ENCODE data around the gene RBM42. TPM values are rescaled to one million over a fixed set of nuclear protein-coding genes. Genes with fewer than 3 reads are reported as not detected.
A peak's percentile ranks its signal among the peaks of the same experiment; 100 is the strongest.

The RBM42 gene
- polyA plus RNA-seq, 1 donor, result 56.9 TPM

DNA sequence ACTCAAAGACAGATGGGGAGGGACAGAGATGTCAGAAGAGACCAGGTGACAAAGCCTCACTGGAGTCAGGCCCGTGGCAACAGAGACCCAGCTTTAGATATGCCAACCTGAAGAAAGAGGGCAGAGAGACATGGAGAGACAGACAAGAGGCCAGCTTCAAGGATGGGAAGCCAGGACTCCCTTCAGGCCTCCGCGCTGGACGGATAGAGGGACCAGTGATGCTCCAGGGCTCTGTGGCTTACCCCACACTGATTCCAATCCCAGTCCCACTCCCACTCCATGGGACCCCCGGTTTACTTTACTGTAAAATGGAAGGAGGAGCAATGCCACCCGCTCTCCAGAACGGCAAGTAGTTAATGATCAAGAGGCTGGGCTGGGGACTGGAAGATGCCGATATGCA, 11.0 kb downstream of the RBM42 start:
- WGBS (ENCODE audit: insufficient coverage, low lambda C conversion rate), result no CpG with 5 or more reads among the region's 8 CpGs
- Histone ChIP-seq H3K27me3 (ENCODE audit: control insufficient read depth, insufficient read depth, low read length) (peaks cover 7% of the 10 kb centered on the region), H3K4me3 (ENCODE audit: low read length) (no peak overlapping the region), H3K4me1 (ENCODE audit: control insufficient read depth, insufficient read depth, low read length) (peaks cover 19% of the 10 kb centered on the region), H3K9me3 (ENCODE audit: control insufficient read depth, low read depth, low read length) (no peaks in the 10 kb centered on the region), H3K36me3 (ENCODE audit: control insufficient read depth, insufficient read depth, low read length) (peaks cover 28% of the 10 kb centered on the region), H3K27ac (ENCODE audit: low read length) (no peak overlapping the region)
- DNase-seq, result no peak

DNA sequence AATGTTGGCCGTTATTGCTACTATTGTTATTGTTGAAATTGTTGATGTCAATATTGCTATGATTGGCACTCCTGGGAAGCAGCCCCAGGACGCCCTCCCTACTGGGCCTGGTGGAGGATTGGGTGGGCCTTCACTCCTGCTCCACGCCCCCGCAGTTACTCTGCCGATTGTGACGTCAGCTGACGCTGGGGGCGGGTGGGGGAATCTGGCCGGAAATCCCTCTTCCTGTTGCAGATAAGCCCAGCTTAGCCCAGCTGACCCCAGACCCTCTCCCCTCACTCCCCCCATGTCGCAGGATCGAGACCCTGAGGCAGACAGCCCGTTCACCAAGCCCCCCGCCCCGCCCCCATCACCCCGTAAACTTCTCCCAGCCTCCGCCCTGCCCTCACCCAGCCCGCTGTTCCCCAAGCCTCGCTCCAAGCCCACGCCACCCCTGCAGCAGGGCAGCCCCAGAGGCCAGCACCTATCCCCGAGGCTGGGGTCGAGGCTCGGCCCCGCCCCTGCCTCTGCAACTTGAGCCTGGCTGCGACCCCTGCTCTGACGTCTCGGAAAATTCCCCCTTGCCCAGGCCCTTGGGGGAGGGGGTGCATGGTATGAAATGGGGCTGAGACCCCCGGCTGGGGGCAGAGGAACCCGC, 12.8 kb downstream of the RBM42 start, which contains the start of gene ETV2:
Gene ETV2 (plus strand): TSS at position 231 of the 637 bp plus-strand sequence. CDS start 716 bp downstream, outside the sequence.
- no CpG with 5 or more reads among the region's 28 CpGs for WGBS (ENCODE audit: insufficient coverage, low lambda C conversion rate)
- peak; percentile 33 to 41 for DNase-seq
- H3K27ac ChIP-seq (ENCODE audit: low read length), result no peak within 1 kb of the TSS
- H3K4me1 ChIP-seq (ENCODE audit: control insufficient read depth, insufficient read depth, low read length), result peaks cover 24% of the 10 kb centered on the region
- H3K4me3 ChIP-seq (ENCODE audit: low read length), result no peak within 1 kb of the TSS
- peaks cover 18% of the 10 kb centered on the region for H3K36me3 ChIP-seq (ENCODE audit: control insufficient read depth, insufficient read depth, low read length)
- H3K9me3 ChIP-seq (ENCODE audit: control insufficient read depth, low read depth, low read length), result no peaks in the 10 kb centered on the region
- peaks cover 7% of the 10 kb centered on the region for H3K27me3 ChIP-seq (ENCODE audit: control insufficient read depth, insufficient read depth, low read length)

DNA sequence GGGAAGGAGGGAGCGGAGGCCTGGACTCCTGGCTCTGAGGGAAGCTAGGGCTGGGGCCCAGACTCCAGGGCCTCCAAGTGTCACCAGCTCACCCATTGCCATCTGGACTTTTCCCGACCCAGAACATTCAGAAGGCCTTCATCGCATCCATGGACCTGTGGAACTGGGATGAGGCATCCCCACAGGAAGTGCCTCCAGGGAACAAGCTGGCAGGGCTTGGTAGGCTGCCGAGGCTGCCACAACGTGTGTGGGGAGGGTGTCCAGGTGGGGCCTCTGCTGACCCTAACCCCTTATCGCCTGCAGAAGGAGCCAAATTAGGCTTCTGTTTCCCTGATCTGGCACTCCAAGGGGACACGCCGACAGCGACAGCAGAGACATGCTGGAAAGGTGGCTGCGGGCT, 13.5 kb downstream of the RBM42 start:
- no peak overlapping the region for H3K4me3 ChIP-seq (ENCODE audit: low read length)
- H3K27ac ChIP-seq (ENCODE audit: low read length), result no peak overlapping the region
- peaks cover 7% of the 10 kb centered on the region for H3K27me3 ChIP-seq (ENCODE audit: control insufficient read depth, insufficient read depth, low read length)
- peaks cover 11% of the 10 kb centered on the region for H3K36me3 ChIP-seq (ENCODE audit: control insufficient read depth, insufficient read depth, low read length)
- H3K9me3 ChIP-seq (ENCODE audit: control insufficient read depth, low read depth, low read length), result no peaks in the 10 kb centered on the region
- peaks cover 24% of the 10 kb centered on the region for H3K4me1 ChIP-seq (ENCODE audit: control insufficient read depth, insufficient read depth, low read length)
- DNase-seq, result no peak
- no CpG with 5 or more reads among the region's 10 CpGs for WGBS (ENCODE audit: insufficient coverage, low lambda C conversion rate)

DNA sequence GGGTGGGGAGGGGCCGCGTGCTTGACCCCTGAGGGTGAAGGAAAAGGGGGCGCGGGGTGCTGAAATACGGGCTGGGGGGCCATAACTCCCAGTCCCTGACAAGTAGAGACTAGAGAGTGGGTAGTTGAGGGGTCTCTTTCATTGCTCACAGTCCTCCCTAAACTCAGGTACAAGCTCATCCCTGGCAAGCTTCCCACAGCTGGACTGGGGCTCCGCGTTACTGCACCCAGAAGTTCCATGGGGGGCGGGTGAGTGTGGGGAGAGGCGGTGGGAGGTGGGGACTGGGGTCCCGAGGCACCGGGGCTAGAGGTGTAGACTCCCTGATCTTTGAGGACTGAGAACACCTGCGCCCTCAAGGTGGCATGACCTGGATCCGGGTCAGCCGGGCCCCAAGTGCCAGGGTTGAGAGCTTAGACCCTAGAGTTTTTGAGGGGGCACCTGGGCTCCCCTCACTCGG, 14.0 kb downstream of the RBM42 start:
- DNase-seq, result peak in 1 of 2 donors; percentile 13
- Histone ChIP-seq H3K4me1 (ENCODE audit: control insufficient read depth, insufficient read depth, low read length) (peaks cover 27% of the 10 kb centered on the region), H3K27ac (ENCODE audit: low read length) (peak overlapping the region; percentile 58), H3K27me3 (ENCODE audit: control insufficient read depth, insufficient read depth, low read length) (peaks cover 7% of the 10 kb centered on the region), H3K9me3 (ENCODE audit: control insufficient read depth, low read depth, low read length) (no peaks in the 10 kb centered on the region), H3K4me3 (ENCODE audit: low read length) (peak overlapping the region; percentile 73), H3K36me3 (ENCODE audit: control insufficient read depth, insufficient read depth, low read length) (peaks cover 6% of the 10 kb centered on the region)
- no CpG with 5 or more reads among the region's 15 CpGs for WGBS (ENCODE audit: insufficient coverage, low lambda C conversion rate)

DNA sequence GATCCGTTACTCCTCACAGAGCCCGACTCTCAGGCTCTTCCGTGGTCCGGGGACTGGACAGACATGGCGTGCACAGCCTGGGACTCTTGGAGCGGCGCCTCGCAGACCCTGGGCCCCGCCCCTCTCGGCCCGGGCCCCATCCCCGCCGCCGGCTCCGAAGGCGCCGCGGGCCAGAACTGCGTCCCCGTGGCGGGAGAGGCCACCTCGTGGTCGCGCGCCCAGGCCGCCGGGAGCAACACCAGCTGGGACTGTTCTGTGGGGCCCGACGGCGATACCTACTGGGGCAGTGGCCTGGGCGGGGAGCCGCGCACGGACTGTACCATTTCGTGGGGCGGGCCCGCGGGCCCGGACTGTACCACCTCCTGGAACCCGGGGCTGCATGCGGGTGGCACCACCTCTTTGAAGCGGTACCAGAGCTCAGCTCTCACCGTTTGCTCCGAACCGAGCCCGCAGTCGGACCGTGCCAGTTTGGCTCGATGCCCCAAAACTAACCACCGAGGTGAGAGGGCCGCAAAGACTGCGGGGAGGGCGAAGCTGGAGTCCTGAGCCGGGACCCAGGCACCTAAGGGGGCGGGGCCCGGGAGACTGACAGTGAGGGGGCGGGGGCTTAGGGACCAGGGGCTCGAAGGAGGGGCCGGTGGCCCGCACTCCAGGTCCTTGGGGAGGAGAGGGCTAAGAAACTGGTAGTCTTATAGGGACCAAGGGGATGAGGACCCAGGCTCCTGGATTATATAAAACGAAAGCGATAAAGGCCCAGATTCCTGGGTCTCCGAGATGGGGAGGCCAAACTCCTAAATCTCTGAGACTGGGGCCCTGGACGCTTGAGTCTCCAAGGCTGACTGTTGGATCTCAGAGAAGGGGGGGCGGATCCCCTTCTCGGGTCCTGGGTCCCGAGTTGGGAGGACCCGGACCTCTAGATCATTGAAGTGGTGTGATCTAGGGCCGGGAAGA, 14.7 kb downstream of the RBM42 start:
- H3K9me3 ChIP-seq (ENCODE audit: control insufficient read depth, low read depth, low read length), result no peaks in the 10 kb centered on the region
- peak overlapping the region; percentile 99 for H3K27ac ChIP-seq (ENCODE audit: low read length)
- H3K4me1 ChIP-seq (ENCODE audit: control insufficient read depth, insufficient read depth, low read length), result peaks cover 27% of the 10 kb centered on the region
- peak; percentile 88 to 96 for DNase-seq
- no CpG with 5 or more reads among the region's 69 CpGs for whole genome bisulfite sequencing (ENCODE audit: insufficient coverage, low lambda C conversion rate)
- H3K27me3 ChIP-seq (ENCODE audit: control insufficient read depth, insufficient read depth, low read length), result peaks cover 7% of the 10 kb centered on the region
- no peaks in the 10 kb centered on the region for H3K36me3 ChIP-seq (ENCODE audit: control insufficient read depth, insufficient read depth, low read length)
- H3K4me3 ChIP-seq (ENCODE audit: low read length), result peak overlapping the region; percentile 73

DNA sequence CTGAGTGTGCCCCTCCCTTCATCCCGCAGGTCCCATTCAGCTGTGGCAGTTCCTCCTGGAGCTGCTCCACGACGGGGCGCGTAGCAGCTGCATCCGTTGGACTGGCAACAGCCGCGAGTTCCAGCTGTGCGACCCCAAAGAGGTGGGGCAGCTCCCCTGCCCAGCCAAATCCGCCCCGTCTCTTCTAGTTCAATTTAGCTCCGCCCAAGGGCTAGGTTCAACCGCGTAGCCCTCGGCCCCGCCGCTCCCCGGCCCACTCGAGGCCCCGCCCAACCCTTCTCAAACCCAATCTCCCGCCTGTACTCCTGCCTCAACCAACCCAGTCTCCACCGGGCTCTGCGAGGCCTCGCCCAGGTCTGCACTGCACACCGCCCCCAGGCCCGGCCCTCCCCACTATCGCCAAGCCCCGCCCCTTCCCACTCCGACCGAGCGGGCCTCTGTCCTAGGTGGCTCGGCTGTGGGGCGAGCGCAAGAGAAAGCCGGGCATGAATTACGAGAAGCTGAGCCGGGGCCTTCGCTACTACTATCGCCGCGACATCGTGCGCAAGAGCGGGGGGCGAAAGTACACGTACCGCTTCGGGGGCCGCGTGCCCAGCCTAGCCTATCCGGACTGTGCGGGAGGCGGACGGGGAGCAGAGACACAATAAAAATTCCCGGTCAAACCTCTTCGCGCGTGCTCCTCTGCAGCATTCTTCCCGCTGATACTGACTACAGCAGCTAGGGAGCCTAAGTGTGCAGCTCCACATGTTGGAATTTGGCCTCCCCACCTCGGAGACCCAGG, 15.6 kb downstream of the RBM42 start:
- H3K36me3 ChIP-seq (ENCODE audit: control insufficient read depth, insufficient read depth, low read length), result no peaks in the 10 kb centered on the region
- DNase-seq, result peak; percentile 96 to 98
- WGBS (ENCODE audit: insufficient coverage, low lambda C conversion rate), result no CpG with 5 or more reads among the region's 60 CpGs
- H3K4me1 ChIP-seq (ENCODE audit: control insufficient read depth, insufficient read depth, low read length), result peaks cover 27% of the 10 kb centered on the region
- H3K27me3 ChIP-seq (ENCODE audit: control insufficient read depth, insufficient read depth, low read length), result peaks cover 7% of the 10 kb centered on the region
- H3K27ac ChIP-seq (ENCODE audit: low read length), result peak overlapping the region; percentile 99
- no peaks in the 10 kb centered on the region for H3K9me3 ChIP-seq (ENCODE audit: control insufficient read depth, low read depth, low read length)
- peak overlapping the region; percentile 73 for H3K4me3 ChIP-seq (ENCODE audit: low read length)

DNA sequence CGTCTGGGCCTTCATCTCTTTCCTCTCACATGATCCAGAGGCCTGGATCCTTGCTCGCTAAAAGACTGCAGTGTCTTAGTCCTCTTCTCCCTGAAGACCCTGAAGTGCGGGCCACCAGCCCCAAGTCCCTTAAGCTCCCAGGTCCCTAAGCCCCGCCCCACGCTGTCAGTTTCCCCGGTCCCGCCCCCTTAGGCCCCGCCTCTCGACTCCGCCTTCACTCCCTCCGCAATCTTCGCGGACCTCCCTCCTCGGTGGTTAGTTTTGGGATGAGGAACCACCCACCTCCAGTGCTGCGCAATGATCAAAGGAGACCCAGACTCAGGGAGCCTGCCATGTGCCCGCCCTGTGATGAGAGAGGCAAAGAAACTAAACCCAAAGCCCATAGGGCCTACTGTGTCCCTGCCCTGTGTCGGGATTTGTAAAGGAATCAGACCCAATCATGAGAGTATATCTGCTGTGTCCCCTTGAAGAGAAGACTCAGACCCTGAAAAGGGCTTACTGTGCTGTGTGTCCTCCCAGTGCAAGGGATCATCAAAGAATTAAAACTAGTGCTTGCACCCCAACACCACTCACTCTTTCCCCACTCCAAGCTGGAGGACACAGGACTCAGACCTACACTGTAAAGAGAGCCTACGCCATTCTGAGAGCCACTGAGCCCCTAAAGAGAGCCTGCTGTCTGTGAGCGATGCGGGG, 16.3 kb downstream of the RBM42 start:
- peaks cover 27% of the 10 kb centered on the region for H3K4me1 ChIP-seq (ENCODE audit: control insufficient read depth, insufficient read depth, low read length)
- no peaks in the 10 kb centered on the region for H3K36me3 ChIP-seq (ENCODE audit: control insufficient read depth, insufficient read depth, low read length)
- peak overlapping the region; percentile 73 for H3K4me3 ChIP-seq (ENCODE audit: low read length)
- H3K27me3 ChIP-seq (ENCODE audit: control insufficient read depth, insufficient read depth, low read length), result peaks cover 7% of the 10 kb centered on the region
- peak overlapping the region; percentile 99 for H3K27ac ChIP-seq (ENCODE audit: low read length)
- WGBS (ENCODE audit: insufficient coverage, low lambda C conversion rate), result no CpG with 5 or more reads among the region's 20 CpGs
- no peaks in the 10 kb centered on the region for H3K9me3 ChIP-seq (ENCODE audit: control insufficient read depth, low read depth, low read length)
- no peak for DNase-seq

DNA sequence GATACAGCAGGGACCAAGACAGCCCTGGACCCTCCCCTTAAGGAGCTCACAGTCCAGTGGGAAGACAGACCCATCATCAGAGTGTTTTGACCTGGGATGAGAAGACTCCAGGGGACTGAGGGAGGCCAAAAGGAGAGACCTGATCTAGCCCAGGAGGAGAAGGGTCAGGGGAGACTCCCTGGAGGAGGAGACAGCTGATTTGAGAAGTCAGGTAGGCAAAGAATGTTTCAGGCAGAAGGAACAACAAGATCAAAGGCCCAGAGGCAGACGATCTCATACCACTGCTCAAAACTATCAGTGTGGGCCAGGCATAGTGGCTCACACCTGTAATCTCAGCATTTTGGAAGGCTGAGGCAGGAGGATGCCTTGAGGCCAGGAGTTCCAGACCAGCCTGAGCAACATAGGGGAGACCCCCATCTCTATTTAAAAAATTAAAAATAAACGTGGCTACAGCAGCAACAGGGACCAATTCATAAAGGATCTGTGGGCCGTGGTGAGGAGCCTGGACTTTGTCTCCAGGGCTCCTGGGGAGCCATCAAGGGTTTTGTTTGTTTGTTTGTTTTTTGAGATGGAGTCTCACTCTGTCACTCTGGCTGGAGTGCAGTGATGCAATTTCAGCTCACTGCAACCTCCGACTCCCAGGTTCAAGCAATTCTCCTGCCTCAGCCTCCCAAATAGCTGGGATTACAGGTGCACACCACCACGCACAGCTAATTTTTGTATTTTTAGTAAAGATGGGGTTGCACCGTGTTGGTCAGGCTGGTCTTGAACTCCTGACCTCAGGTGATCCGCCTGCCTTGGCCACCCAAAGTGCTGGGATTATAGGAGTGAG, 17.1 kb downstream of the RBM42 start:
- H3K4me1 ChIP-seq (ENCODE audit: control insufficient read depth, insufficient read depth, low read length), result peaks cover 27% of the 10 kb centered on the region
- H3K27me3 ChIP-seq (ENCODE audit: control insufficient read depth, insufficient read depth, low read length), result peaks cover 7% of the 10 kb centered on the region
- H3K27ac ChIP-seq (ENCODE audit: low read length), result no peak overlapping the region
- no peak for DNase-seq
- no peak overlapping the region for H3K4me3 ChIP-seq (ENCODE audit: low read length)
- no peaks in the 10 kb centered on the region for H3K9me3 ChIP-seq (ENCODE audit: control insufficient read depth, low read depth, low read length)
- H3K36me3 ChIP-seq (ENCODE audit: control insufficient read depth, insufficient read depth, low read length), result peaks cover 4% of the 10 kb centered on the region
- no CpG with 5 or more reads among the region's 7 CpGs for WGBS (ENCODE audit: insufficient coverage, low lambda C conversion rate)
